HL-60 (cell line): ENCODE measurements around the gene ABCA8.

Experiments used
- CTCF ChIP-seq: IDR thresholded peaks from one replicate; pipeline ENCODE4 v1.5.1; 2011; ENCODE audit warnings: low read length, control low read depth, inconsistent platforms; ENCODE audit not compliant: insufficient read depth
- GABPA ChIP-seq: IDR thresholded peaks from 2 replicates; pipeline ENCODE4 v1.6.1; 2012; ENCODE audit warnings: low read depth
- POLR2AphosphoS5 ChIP-seq: IDR thresholded peaks from 2 replicates; pipeline ENCODE4 v1.6.1; 2012; ENCODE audit warnings: low read depth
- REST ChIP-seq: IDR thresholded peaks from 2 replicates; pipeline ENCODE4 v1.6.1; 2012; ENCODE audit warnings: low read depth; ENCODE audit not compliant: insufficient replicate concordance

- no peak for TF ChIP-seq POLR2AphosphoS5
- no peak for TF ChIP-seq CTCF
- no peak for TF ChIP-seq GABPA
- no peak for TF ChIP-seq REST
These were observed 135.7 kb downstream of the ABCA8 start for GRCh38 chr17:68819465-68819864.
